Erythroblast (primary cell): ENCODE measurements around the gene DHX16.

ENCODE experiments used
- GATA1 ChIP-seq: IDR thresholded peaks from 2 replicates; pipeline ENCODE4 v1.6.1; 2011; ENCODE audit warnings: low read depth, mild to moderate bottlenecking, control low read depth, low read length, moderate library complexity
- POLR2A ChIP-seq: IDR thresholded peaks from 2 replicates; pipeline ENCODE4 v1.6.1; 2011; ENCODE audit warnings: mild to moderate bottlenecking, low read length

DNA sequence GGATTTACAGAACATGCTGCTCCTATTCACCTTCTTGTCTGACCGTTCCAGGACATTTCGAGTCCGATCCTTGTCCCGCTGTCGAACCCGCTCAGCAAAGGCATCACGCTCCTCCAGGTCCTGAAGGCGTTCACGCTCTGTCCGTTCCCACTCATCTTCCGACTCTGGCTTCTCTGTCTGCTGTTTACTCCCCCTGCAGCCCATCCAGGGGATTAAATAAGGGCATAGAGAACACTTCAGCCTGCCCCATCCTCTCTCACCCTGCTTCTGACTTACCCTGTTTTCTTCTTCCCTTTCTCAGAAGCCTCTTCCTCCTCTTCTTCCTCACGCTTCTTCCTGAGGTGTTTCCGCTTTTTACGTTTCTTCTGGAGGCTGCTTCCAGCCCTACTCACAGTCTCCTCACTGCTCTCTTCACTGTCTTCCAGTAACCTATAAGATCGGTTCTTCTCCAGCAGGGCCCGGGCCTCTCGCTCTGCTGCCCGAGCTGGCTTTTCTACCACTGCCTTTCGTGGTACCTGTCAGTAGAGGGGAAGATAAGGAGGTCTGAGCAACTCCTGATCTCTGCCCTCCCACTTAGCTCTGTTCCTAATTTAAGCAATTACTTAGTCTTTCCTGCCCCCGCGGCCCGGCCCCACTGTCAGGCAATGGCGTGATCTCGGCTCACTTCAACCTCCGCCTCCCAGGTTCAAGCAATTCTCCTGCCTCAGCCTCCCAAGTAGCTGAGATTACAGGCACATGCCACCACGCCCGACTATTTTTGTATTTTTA lies 1.9 kb downstream of the DHX16 start:
- TF ChIP-seq POLR2A (no peak), GATA1 (no peak)
